ENCODE measurements around the gene ZNF646.
A peak's percentile ranks its signal among the peaks of the same experiment; 100 is the strongest.

ZNF646 gene

GRCh38 chr16:31125844-31126243 is 51.6 kb downstream of the ZNF646 start:
- no peak overlapping the region for H3K4me3 Mint-ChIP-seq
- ATAC-seq, result no peak
- peaks cover 6% of the 10 kb centered on the region for H3K4me1 Mint-ChIP-seq
- peak overlapping the region in 1 of 2 donors; percentile 89 for H3K27ac Mint-ChIP-seq
- H3K9me3 Mint-ChIP-seq, result no peaks in the 10 kb centered on the region
- DNase-seq, result no peak
- no peaks in the 10 kb centered on the region for H3K27me3 Mint-ChIP-seq

DNA sequence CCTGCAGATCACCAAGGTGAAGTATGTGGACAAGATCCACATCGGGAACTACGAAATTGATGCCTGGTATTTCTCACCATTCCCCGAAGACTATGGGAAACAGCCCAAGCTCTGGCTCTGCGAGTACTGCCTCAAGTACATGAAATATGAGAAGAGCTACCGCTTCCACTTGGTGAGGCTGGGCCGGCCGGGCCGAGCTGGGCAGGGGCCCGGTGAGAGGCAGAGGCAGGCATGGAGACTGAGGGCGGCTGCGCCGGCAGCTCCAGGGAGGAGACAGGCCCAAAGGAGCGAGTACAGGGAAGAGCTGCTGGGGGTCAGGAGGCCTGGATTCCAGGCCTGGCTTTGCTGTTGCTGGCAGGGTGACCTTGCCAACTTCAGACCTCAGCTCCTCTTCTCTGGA is 53.0 kb downstream of the ZNF646 start:
- H3K4me1 Mint-ChIP-seq, result peaks cover 6% of the 10 kb centered on the region
- ATAC-seq, result no peak
- no peaks in the 10 kb centered on the region for H3K27me3 Mint-ChIP-seq

GRCh38 chr16:31128711-31129567 is 54.7 kb downstream of the ZNF646 start:
- no peak overlapping the region for H3K4me3 Mint-ChIP-seq
- H3K27ac Mint-ChIP-seq, result peak overlapping the region; percentile 6 to 27
- H3K4me1 Mint-ChIP-seq, result peaks cover 6% of the 10 kb centered on the region
- DNase-seq (no peak), ATAC-seq (no peak)
- no peaks in the 10 kb centered on the region for H3K9me3 Mint-ChIP-seq
- no peaks in the 10 kb centered on the region for H3K27me3 Mint-ChIP-seq

More for the DNA sequence above, 53.0 kb downstream of the ZNF646 start:
- Mint-ChIP-seq H3K27ac (peak overlapping the region in 1 of 2 donors; percentile 34), H3K4me3 (no peak overlapping the region), H3K9me3 (no peaks in the 10 kb centered on the region)
- no peak for DNase-seq

DNA sequence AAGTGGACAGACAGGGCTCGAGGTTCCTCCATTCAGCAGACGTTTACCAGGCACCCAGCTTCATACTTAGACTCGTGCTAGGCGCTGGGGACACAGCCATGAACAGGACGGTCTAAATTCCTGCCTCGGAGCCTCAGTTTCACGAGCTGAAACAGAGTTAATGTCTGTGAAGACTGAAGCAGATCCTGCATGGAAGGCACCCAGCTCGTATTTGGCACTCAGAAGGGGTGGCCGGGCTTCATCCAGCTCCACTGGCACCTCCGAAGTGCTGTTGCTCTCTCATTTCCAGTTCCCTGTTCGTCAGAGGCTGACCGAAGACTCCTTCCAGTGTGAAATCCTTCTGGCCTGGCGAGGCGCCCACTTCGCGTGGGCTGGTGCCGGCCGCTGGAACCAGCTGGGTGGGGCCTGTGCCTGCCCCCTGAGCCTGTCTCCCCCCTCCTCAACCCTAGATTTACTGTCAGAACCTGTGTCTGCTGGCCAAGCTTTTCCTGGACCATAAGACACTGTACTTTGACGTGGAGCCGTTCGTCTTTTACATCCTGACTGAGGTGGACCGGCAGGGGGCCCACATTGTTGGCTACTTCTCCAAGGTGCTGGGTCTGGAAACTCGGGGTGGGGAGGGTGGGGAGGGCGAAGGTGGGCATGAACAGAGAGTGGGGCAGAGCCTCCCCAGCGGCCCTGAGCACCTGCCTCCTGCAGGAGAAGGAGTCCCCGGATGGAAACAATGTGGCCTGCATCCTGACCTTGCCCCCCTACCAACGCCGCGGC is 55.5 kb downstream of the ZNF646 start:
- Mint-ChIP-seq H3K4me3 (no peak overlapping the region), H3K4me1 (peaks cover 6% of the 10 kb centered on the region), H3K27ac (no peak overlapping the region), H3K9me3 (no peaks in the 10 kb centered on the region), H3K27me3 (no peaks in the 10 kb centered on the region)
- ATAC-seq (no peak), DNase-seq (no peak)

- ATAC-seq (no peak), DNase-seq (no peak)
- no peaks in the 10 kb centered on the region for H3K27me3 Mint-ChIP-seq
- H3K4me1 Mint-ChIP-seq, result peaks cover 6% of the 10 kb centered on the region
- H3K4me3 Mint-ChIP-seq, result no peak overlapping the region
- no peaks in the 10 kb centered on the region for H3K9me3 Mint-ChIP-seq
- H3K27ac Mint-ChIP-seq, result no peak overlapping the region
Observed at GRCh38 chr16:31130336-31130891, 56.2 kb downstream of the ZNF646 start.

- Mint-ChIP-seq H3K4me1 (peaks cover 6% of the 10 kb centered on the region), H3K9me3 (no peaks in the 10 kb centered on the region), H3K4me3 (no peak overlapping the region), H3K27ac (peak overlapping the region in 1 of 2 donors; percentile 59), H3K27me3 (no peaks in the 10 kb centered on the region)
- ATAC-seq (no peak), DNase-seq (no peak)
Observed at GRCh38 chr16:31130899-31131298, 56.7 kb downstream of the ZNF646 start.

DNA sequence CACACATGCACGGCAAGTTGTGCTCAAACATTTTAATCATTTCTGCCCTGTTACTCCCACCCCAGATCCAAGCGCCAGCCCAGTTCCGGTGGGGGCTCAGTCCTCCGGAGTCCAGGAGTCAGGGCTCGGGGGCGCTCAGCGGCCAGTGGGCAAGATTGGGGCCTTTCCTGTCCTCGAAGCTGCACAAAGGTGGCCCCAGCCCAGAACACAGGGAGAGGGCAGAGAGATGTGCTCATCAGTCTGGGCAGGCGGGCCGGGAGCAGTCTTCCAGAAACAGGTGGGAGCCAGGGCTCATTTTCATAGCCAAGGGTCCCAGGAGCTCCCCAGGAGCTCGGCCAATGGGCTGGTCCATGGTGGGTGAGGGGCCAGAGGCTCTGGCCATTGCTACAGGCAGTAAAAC is 57.2 kb downstream of the ZNF646 start:
- Mint-ChIP-seq H3K27ac (no peak overlapping the region), H3K4me1 (peaks cover 6% of the 10 kb centered on the region), H3K27me3 (no peaks in the 10 kb centered on the region), H3K9me3 (no peaks in the 10 kb centered on the region), H3K4me3 (no peak overlapping the region)
- ATAC-seq (no peak), DNase-seq (no peak)

GRCh38 chr16:31131841-31132271 is 57.6 kb downstream of the ZNF646 start:
- H3K27ac Mint-ChIP-seq, result peak overlapping the region in 1 of 2 donors; percentile 74
- no peak overlapping the region for H3K4me3 Mint-ChIP-seq
- DNase-seq, result no peak
- ATAC-seq, result no peak
- H3K27me3 Mint-ChIP-seq, result no peaks in the 10 kb centered on the region
- peaks cover 6% of the 10 kb centered on the region for H3K4me1 Mint-ChIP-seq
- no peaks in the 10 kb centered on the region for H3K9me3 Mint-ChIP-seq

DNA sequence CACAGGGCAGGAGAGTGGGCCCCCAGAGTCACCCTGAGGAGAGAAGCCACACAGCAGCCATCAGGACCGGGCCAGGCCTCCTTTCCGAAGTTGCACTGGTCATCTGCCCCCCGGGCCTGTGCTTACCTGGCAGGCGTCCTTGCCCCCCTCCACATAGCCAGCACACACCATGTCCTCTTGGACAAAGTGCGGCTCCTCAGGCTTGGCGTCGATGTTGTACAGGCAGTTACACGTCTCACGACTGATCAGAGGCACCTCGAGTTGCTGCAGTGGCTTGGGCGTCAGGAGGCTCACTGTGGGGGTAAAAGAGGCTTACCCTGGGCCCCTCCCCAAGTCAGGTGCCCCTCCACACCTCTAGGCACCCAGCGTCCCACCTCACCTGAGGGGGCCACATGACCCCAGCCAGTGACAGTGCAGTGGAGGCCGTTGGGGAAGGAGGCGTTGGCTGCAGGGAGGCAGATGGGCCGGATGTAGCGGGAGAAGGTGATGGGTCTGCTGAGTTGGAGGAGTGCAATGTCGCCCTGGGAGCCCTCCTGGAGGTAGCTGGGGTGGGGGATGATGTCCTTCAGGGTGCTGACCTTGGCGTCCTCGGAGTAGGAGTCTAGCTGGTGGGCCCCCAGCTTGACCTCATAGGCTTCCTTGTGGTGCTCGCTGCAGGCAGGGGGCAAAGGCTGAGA is 58.2 kb downstream of the ZNF646 start:
- peak overlapping the region in 1 of 2 donors; percentile 78 for H3K27ac Mint-ChIP-seq
- H3K27me3 Mint-ChIP-seq, result no peaks in the 10 kb centered on the region
- no peak for ATAC-seq

DNA sequence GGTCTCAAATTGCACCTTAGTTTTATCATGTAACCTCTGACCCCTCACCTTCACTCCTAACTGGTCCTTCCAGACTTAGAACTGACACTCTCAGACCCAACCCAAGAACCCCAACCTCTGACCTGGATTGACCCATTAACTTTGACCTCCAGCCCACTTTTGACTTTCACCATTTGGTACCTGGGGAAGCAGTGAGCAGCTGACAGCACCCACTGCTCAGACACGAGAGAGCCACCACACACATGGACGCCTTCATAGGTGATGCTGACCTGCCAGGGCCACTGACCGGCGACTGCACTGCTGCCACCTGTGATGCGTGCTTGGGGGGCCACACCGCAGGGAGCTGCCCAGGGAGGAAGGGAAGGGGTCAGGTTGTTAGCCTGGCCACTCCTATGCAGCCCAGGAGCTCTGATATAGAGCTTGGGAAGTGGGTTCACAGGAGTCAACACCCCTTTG is 58.9 kb downstream of the ZNF646 start:
- no peak for ATAC-seq
- Mint-ChIP-seq H3K27me3 (no peaks in the 10 kb centered on the region), H3K4me1 (peaks cover 6% of the 10 kb centered on the region), H3K4me3 (no peak overlapping the region), H3K9me3 (no peaks in the 10 kb centered on the region), H3K27ac (peak overlapping the region in 1 of 2 donors; percentile 36)
- no peak for DNase-seq

More for the DNA sequence above, 58.2 kb downstream of the ZNF646 start:
- no peak for DNase-seq
- peaks cover 6% of the 10 kb centered on the region for H3K4me1 Mint-ChIP-seq
- no peaks in the 10 kb centered on the region for H3K9me3 Mint-ChIP-seq
- H3K4me3 Mint-ChIP-seq, result no peak overlapping the region
